Left renal cortex interstitium (tissue), 4 donors: ENCODE results near the gene COBLL1. TPM values are rescaled to one million over a fixed set of nuclear protein-coding genes. Genes with fewer than 3 reads are reported as not detected.

Source experiments
- DNase-seq, 4 donors: peaks; one replicate each; pipeline ENCODE4 v3.0.0-alpha.2; 2013; ENCODE audit warnings: low read depth in 4 of 4, low spot score in 2 of 4, missing footprints in 1 of 4
- polyA plus RNA-seq, 4 donors: library from polyadenylated mRNA; unstranded; fragments of 120-200 nt; gene quantifications; one replicate each; pipeline ENCODE4 v1.2.1, GENCODE V29; 2013; ENCODE audit not compliant: insufficient read length in 4 of 4

The COBLL1 gene
- polyA plus RNA-seq, 4 donors = 117 to 150 (median 120) TPM

- DNase-seq = no peak
Measured at GRCh38 chr2:164792316-164793170, 49.1 kb downstream of the COBLL1 start.

- DNase-seq = no peak
Measured at GRCh38 chr2:164789968-164790367, 51.7 kb downstream of the COBLL1 start.

- no peak for DNase-seq
Measured at GRCh38 chr2:164786787-164787186, 54.8 kb downstream of the COBLL1 start.

- DNase-seq = no peak
Measured at GRCh38 chr2:164785457-164785856, 56.2 kb downstream of the COBLL1 start.

GRCh38 chr2:164784376-164784775 lies 57.2 kb downstream of the COBLL1 start:
- DNase-seq = no peak

GRCh38 chr2:164782323-164782722 lies 59.3 kb downstream of the COBLL1 start:
- no peak for DNase-seq

- no peak for DNase-seq
Measured at GRCh38 chr2:164781394-164781793, 60.2 kb downstream of the COBLL1 start.

- DNase-seq = no peak
Measured at GRCh38 chr2:164780611-164781178, 60.9 kb downstream of the COBLL1 start.

GRCh38 chr2:164779383-164780057 lies 62.1 kb downstream of the COBLL1 start:
- no peak for DNase-seq

GRCh38 chr2:164778723-164779122 lies 62.9 kb downstream of the COBLL1 start:
- DNase-seq = no peak

GRCh38 chr2:164777847-164778461 lies 63.7 kb downstream of the COBLL1 start:
- DNase-seq = no peak

- DNase-seq = no peak
Measured at GRCh38 chr2:164773635-164774034, 68.0 kb downstream of the COBLL1 start.

- DNase-seq = no peak
Measured at GRCh38 chr2:164773091-164773490, 68.5 kb downstream of the COBLL1 start.

GRCh38 chr2:164771897-164772296 lies 69.7 kb downstream of the COBLL1 start:
- no peak for DNase-seq

GRCh38 chr2:164770421-164770916 lies 71.2 kb downstream of the COBLL1 start:
- DNase-seq = no peak

GRCh38 chr2:164766954-164767320 lies 74.7 kb downstream of the COBLL1 start:
- no peak for DNase-seq

- DNase-seq = no peak
Measured at GRCh38 chr2:164766216-164766953, 75.2 kb downstream of the COBLL1 start.

- no peak for DNase-seq
Measured at GRCh38 chr2:164764996-164765395, 76.6 kb downstream of the COBLL1 start.

- DNase-seq = no peak
Measured at GRCh38 chr2:164764474-164764873, 77.1 kb downstream of the COBLL1 start.

GRCh38 chr2:164763431-164763830 lies 78.2 kb downstream of the COBLL1 start:
- no peak for DNase-seq
